ENCODE measurements around the gene FOXN3.

DNA sequence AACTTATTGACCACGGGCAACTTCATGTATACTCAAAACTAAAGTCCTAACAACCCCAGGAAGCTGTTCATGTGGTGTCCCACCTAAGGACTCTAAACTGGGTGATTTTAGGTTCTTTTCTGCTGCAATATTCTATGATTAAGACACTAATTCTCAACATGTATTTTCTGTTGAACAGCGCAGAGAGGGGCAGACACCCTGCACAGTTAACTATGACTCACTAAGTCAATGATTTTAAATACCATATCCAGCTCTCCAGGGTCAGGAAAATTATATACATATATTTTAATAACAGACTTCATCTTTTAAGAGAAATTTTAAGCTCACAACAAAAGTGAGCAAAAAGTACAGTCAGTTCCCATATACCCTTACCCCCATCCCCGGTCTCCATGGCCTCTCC, 85.0 kb downstream of the FOXN3 start:
- TF ChIP-seq, protein P1, sequence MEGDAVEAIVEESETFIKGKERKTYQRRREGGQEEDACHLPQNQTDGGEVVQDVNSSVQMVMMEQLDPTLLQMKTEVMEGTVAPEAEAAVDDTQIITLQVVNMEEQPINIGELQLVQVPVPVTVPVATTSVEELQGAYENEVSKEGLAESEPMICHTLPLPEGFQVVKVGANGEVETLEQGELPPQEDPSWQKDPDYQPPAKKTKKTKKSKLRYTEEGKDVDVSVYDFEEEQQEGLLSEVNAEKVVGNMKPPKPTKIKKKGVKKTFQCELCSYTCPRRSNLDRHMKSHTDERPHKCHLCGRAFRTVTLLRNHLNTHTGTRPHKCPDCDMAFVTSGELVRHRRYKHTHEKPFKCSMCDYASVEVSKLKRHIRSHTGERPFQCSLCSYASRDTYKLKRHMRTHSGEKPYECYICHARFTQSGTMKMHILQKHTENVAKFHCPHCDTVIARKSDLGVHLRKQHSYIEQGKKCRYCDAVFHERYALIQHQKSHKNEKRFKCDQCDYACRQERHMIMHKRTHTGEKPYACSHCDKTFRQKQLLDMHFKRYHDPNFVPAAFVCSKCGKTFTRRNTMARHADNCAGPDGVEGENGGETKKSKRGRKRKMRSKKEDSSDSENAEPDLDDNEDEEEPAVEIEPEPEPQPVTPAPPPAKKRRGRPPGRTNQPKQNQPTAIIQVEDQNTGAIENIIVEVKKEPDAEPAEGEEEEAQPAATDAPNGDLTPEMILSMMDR (conservative IDR thresholded peaks at IDR 0.05; ENCODE audit: low read length), result no peak
- TF ChIP-seq EZH2phosphoT487 (IDR thresholded peaks at IDR 0.05; ENCODE audit: borderline replicate concordance), result no peak
